Measurements from ENCODE around the gene KXD1.
A peak's percentile ranks its signal among the peaks of the same experiment; 100 is the strongest.

The KXD1 gene

DNA sequence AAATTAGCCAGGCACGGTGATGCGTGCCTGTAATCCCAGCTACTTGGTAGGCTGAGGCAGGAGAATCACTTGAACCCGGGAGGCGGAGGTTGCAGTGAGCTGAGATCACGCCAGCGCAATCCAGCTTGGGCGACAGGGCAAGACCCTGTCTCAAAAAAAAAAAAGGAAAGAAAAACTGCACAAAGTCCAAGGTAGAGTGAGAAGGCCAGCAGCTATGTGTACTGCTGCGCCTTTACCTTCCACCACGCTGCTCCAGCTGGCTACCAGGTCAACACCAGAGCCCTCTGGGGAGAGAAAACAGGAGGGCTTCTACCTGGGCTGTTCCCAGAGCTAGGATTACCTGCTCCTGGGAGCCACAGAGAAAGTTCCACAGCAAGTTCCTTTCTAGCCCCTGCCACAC lies 39.0 kb upstream of the KXD1 start:
- H3K27ac ChIP-seq: no peak overlapping the region
- TF ChIP-seq, protein P1, sequence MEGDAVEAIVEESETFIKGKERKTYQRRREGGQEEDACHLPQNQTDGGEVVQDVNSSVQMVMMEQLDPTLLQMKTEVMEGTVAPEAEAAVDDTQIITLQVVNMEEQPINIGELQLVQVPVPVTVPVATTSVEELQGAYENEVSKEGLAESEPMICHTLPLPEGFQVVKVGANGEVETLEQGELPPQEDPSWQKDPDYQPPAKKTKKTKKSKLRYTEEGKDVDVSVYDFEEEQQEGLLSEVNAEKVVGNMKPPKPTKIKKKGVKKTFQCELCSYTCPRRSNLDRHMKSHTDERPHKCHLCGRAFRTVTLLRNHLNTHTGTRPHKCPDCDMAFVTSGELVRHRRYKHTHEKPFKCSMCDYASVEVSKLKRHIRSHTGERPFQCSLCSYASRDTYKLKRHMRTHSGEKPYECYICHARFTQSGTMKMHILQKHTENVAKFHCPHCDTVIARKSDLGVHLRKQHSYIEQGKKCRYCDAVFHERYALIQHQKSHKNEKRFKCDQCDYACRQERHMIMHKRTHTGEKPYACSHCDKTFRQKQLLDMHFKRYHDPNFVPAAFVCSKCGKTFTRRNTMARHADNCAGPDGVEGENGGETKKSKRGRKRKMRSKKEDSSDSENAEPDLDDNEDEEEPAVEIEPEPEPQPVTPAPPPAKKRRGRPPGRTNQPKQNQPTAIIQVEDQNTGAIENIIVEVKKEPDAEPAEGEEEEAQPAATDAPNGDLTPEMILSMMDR (conservative IDR thresholded peaks at IDR 0.05): no peak
- TF ChIP-seq ZFX (IDR thresholded peaks at IDR 0.05): no peak

DNA sequence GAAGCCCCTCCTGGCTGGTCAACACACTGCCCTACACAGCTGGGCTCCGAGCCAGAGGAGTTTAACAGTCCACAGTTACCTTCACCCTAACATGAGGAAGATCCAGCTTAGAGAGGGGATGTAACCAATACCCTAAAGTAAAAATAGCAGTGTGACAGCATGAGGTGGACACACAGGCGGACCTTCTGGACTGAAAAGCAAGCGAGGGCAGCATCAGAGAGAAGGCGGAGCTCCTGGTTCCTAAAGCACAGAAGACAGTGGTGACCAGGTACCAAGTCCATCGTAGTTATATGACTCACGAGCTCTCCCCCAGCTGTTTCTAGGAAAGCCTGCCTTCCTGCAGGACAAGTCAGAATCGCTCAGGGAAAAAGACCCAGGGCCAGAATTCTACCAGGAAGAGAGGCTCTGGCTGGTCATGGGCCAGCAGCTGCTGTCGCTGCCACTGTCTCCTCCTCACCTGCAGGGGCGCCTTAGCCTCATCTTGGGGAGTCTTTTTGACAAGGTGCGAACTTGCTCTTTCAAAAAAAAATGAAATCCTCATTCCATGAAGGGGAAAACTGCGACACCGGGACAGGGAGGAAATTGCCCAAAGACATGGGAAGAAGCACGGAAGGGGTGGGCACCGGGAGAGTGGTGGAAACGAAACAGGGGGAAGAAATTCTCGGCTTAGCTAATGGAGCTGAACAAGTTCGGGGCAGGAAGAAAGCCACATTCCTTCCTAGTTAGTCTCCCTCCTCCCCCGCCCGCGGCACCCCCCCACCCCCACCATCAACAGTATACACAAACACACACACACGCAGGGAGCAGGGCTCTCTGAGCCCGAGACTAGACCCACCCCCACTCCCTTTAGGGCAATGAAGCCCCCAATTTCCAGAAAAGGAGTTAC lies 37.5 kb upstream of the KXD1 start:
- peak overlapping the region; percentile 94 for H3K27ac ChIP-seq
- TF ChIP-seq, protein P1 (conservative IDR thresholded peaks at IDR 0.05): peak; percentile 87
- TF ChIP-seq ZFX (IDR thresholded peaks at IDR 0.05): no peak

DNA sequence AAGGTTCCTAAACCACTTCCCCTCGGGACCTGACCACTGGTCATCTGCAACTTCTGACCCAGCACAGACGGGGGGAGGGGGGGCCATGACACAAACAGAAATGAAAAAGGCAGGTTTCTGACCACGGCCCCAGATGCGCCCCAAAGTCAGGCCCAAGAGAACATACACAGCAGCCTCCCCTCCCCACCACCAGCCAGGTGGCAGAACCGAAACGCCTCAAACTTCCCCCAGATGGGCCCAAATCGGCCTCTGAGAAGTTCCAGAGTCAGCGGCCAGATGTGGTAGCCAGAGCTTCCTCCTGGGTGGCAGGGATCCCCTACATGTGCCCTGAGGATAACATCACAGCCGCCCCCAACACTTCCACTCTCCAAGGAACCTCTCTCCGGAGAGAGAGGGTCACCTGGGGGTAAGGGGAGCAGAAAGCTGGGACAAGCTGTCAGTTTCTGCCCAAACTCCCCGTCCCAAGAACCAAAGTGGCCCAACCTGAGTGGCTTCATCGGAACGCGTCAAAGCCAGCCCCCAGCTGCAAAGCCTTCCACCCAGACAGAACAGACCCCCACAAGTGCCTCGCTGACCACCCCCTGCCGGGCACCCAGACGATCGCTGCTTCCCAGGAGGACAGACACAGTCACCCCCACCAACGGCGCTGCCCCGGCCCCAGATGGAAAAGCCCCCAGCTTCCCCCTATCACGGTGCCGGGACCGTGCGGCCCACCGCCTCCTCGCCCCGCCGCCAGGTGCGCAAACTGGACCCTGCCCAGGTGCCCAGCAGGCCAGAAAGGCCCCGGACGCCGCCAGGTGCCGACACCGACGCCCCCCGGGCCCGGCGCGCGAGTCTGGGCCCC lies 36.6 kb upstream of the KXD1 start:
- H3K27ac ChIP-seq: peak overlapping the region; percentile 94
- no peak for TF ChIP-seq ZFX (IDR thresholded peaks at IDR 0.05)
- TF ChIP-seq, protein P1 (conservative IDR thresholded peaks at IDR 0.05): no peak

DNA sequence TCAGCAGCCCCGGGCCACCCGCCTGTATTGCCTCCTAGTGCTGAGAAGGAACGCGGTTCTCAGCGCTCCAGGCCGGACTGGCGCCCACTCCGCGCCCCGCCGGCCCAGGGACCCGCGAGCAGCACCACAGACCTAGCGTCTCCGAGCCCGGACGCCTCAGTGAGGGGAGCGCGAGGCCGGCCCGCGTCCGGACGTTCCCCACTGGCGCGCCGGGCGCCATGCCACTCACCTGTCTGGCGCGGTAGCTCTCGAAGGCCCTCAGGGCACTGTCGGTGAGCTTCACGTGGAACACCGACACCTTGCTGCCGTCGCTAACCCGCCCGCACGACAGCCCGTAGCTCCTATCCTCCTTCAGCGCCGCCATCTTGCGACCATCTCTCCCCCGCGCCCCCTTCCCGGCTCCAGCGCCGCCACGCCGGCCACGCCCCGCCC lies 36.0 kb upstream of the KXD1 start, which contains the start of gene ELL:
ELL (minus strand) TSS at position 379 of the 432 bp plus-strand sequence; CDS start at position 364, 15 bp downstream.
- peak within 1 kb of the TSS; percentile 94 for H3K27ac ChIP-seq
- TF ChIP-seq, protein P1 (conservative IDR thresholded peaks at IDR 0.05): no peak; the same call in 1 of the 2 replicates
- peak; percentile 71; the same call in 1 of the 2 replicates for TF ChIP-seq ZFX (IDR thresholded peaks at IDR 0.05)

DNA sequence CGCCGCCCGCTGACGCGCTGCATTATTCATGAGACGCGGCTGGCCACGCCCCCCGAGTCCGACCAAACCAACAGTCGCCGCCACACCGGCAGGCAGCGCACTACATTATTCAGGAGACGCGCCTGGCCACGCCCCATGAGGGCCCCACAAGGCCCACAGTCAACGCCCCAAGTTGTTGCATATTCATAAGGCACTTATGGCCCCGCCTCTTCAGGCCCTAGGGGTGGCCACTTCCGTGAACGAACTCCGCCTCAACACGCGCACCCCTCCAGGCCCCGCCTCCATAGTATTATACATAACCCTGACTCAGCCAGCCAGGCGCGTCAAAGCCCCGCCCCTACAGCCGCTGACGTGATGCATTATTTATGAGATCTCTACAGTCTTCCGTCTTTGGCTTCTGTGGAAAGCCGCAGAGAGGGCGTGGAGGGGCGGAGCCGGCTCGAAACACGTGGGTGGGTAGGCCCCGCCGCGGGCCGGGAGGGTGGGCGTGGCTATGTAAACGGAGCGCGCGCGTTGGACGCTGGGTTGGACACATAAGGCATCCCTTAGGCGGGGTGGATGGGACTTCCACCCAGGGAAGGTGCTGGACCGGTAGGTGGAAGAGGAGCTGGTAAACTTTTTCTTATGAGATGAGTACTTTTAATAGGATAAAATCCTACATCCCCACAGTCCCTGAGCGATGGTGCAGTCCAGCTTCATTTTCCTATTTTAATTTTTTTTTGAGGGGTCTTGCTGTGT lies 35.4 kb upstream of the KXD1 start:
- peak overlapping the region; percentile 94 for H3K27ac ChIP-seq
- no peak for TF ChIP-seq ZFX (IDR thresholded peaks at IDR 0.05)
- TF ChIP-seq, protein P1 (conservative IDR thresholded peaks at IDR 0.05): no peak

DNA sequence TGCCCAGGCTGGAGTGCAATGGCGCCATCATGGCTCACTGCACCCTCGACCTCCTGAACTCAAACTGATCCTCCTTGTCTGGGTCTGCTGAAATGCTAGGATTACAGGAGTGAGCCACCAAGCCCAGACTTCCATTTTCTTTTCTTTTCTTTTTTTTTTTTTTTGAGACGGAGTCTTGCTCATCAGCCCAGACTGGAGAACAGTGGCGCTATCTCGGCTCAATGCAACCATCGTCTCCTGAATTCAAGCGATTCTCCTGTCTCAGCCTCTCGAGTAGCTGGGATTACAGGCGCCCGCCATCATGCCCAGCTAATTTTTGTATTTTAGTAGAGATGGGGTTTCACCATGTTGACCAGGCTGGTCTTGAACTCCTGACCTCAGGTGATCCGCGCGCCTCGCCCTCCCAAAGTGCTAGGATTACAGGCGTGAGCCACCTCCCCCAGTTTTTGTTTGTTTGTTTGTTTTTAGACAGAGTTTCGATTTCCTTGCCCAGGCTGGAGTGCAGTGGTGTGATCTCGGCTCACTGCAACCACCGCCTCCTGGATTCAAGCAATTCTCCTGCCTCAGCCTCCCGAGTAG lies 34.7 kb upstream of the KXD1 start:
- H3K27ac ChIP-seq: peak overlapping the region; percentile 8; the same call in 1 of the 2 replicates

DNA sequence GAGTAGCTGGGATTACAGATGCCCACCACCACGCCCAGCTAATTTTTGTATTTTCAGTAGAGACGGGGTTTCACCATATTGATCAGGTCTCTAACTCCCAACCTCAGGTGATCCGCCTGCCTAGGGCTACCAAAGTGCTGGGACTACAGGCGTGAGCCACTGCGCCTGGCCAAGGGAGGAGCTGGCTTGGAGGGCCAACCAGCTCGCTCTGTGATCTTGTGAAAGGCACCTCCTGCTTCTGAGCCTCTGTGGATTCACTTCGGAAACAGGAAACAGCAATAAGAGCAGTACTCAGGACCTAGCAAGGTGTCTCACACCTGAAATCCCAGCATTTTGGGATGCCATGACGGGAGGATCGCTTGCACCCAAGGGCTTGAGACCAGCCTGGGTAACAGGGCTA lies 33.8 kb upstream of the KXD1 start:
- no peak for TF ChIP-seq ZFX (IDR thresholded peaks at IDR 0.05)
- TF ChIP-seq, protein P1 (conservative IDR thresholded peaks at IDR 0.05): no peak
- no peak overlapping the region for H3K27ac ChIP-seq

Measured in C4-2B (cell line).